GM11168 (cell line): ENCODE measurements around the gene MED15.
"Not testable (repeated sequence)": the region's sequence is repeated elsewhere in the genome, so short reads cannot be mapped to it uniquely, and the experiment has no call there.

Source experiments
- in situ Hi-C: fragments of 300-500 bp; cut with MboI; formaldehyde crosslinking; loops from one replicate; pipeline ENCODE4 v1.12.0; 2022; ENCODE audit warnings: low sequenced_read_pairs; ENCODE audit not compliant: unreplicated experiment

The MED15 gene

GRCh38 chr22:20508067-20508755, 801 bp downstream of the MED15 start:
- in situ Hi-C loops = not testable (repeated sequence)

GRCh38 chr22:20508815-20509271, 1.4 kb downstream of the MED15 start:
- in situ Hi-C loops = no loop called here

DNA sequence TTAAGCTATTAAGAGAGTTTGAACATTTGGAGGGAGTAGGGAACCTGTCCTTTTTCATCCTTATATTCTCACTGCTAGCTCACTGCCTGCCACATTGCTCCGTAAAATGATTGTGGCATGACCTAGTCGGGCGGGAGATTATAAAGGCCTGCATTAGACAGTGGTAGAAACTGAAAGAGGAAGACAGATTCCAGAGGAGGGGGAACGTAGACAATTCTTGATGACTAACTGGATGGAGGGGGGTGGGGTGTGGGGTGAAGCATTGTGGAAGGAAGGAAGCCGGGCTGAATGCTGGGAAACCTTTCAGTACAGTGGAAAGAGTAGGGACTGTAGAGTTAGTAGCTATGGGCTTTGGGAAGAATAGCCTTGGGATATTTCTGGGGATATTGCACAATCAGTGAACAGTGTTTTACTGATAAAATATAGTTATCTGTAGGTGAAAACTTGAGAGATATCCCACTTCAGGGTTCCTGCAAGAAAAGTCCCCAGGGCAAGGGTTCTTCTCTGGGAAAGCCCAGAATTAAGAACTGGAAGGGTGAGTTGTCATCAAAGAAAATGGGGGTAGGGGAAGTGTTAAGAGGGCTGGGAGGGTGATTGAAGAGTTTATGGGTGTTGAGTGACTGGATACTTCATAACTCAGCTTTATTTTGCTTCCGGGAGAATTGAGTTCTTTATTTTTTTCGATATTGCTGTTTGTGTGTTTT, 2.1 kb downstream of the MED15 start:
- in situ Hi-C loops = no loop called here

DNA sequence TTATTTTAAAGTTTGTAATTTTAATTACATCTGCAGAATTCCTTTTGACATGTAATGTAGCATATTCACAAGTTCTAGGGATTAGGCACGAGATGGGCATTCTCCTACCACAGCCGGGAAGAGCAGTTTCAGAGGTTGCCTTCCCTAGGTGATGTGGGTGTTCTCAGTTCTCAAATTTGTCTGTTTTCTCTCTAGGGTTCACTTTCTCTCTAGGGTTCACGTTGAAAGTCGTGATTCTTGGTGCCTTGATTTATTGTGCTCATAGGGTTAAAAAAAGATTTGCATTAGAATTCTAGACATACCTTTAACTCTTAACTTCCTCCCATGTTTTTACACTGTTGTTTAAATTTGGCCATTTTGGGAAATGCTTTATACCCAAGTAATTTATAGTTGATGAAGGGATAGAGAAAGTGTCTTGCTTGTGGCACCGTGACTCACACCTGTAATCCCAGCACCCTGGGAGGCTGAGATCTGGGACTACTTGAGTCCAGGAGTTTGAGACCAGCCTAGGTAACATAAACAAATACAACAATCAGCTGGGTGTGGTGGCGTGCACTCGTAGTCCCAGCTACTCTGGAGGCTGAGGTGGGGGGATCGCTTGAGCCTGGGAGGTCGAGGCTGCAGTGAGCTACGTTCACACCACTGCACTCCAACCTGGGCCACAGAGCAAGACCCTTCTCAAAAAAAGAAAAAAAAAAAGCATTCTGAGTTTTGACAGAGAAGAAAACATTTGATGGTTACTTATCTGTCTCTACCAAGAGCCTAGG, 3.6 kb downstream of the MED15 start:
- in situ Hi-C loops = no loop called here

- in situ Hi-C loops = no loop called here
These were observed 4.3 kb downstream of the MED15 start for GRCh38 chr22:20511578-20512229.

GRCh38 chr22:20514658-20515406, 7.4 kb downstream of the MED15 start:
- in situ Hi-C loops = no loop called here

- in situ Hi-C loops = no loop called here
These were observed 9.0 kb downstream of the MED15 start for GRCh38 chr22:20516399-20516798.

DNA sequence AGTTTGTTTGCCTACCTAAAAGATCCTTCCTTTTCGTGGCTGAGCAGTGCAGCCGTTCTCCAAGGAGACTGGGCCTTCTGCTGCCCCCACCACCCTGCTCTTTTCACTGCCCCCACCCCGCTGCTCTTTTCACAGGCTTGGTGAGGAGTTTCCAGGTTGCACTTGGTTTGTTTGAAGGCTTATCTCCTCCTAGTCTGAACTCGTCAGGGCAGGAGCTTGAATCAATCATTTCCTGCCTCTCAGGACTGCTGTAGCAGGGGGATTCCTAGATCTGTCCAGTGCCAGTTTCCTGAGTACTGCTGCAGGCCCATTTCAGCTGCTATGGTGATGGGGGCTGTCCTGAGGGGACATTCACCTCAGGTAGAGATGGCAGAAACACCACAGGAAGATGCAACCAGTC, 10.0 kb downstream of the MED15 start:
- in situ Hi-C loops = no loop called here

DNA sequence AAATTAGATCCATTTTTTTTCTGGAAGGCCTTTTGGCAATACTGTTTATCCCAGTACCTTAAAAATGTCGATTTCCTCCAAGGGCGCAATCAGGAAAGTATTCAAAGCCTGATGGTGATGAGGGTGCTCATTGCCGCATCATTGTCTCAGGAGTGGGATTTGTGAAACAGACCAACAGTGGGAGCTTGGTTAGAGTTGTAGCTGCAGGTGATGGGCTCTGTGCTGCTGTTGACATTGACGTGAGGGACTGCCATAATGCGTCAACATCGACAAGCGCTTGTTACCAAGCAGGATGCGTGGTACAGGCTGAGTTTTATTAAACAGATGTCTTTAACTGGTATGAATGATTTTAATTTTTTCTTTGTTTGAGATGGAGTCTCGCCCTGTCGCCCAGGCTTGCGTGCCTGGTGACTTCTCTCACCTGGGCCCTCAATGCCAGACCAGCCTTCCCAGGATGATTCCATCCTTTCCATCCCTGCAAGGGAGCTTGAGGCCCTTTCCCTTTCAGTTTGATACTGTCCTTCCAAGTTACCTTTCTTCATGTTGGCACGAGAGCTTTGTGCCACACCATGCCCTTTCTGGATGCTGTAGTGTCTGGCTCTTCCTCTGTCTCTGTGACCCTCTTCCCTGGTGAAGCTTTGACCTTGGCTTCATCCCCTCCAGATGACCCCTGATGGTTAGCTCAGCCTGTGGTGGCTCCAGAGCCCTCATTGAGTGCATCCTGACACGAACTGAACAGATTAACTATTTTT, 10.6 kb downstream of the MED15 start:
- in situ Hi-C loops = no loop called here

DNA sequence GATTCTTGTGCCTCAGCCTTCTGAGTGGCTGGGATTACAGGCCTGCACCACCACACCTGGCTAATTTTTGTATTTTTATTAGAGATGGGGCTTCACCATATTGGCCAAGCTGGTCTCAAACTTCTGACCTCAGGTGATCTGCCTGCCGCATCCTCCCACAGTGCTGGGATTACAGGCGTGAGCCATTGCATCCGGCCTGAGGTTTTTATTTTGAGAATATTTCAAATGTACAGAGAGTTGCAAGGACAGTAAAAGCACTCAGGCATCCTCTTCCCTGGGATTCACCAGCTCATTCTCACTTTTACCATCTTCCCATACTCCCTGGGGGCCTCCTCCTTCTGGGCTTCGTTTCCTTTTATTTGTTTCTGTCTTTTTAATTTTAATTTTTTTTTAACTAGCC, 12.1 kb downstream of the MED15 start:
- in situ Hi-C loops = no loop called here

- in situ Hi-C loops = no loop called here
These were observed 12.7 kb downstream of the MED15 start for GRCh38 chr22:20520093-20520511.

DNA sequence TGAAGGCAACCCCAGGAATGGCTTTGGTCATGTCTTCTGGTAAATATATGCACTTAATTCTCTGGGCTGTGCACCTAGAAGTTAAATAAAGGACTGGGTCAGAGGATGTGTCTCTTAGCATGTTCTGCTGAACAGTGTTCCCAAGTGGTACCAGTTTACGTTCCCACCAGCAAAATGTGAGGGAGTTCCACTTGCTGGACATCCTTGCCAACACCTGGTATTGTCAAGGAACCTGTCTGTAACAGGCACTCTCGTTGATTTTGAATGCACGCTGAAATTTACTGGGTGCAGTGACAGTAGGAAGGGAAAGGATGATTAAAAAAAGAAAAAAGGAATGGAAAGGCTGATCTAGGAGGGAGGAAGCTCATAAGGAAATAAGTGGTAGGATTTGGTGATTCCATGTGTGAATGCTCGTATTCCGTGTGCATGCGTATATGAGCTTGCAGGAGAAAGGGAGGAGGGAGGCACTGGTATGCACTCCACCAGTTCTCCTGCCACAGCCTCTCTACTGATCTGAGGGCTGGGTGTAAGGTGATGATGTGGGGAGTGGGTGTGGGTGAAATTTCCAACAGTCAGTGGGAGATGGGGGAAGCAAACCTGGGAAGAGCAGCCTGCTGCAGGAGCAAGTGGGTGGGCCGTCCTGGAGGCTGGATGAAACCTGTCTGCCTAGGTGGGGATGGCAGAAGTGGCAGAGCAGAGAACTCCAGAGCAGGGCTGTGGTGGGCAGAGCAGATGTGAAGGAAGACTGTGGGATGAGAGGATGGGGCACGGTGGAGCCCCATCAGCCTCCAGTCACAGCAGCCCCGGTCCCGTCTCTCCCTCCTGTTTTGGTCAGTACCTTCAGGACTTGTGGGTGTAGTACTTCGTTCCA, 15.0 kb downstream of the MED15 start:
- in situ Hi-C loops = no loop called here

GRCh38 chr22:20523086-20523983, 15.9 kb downstream of the MED15 start:
- in situ Hi-C loops = no loop called here

GRCh38 chr22:20524004-20524481, 16.6 kb downstream of the MED15 start:
- in situ Hi-C loops = no loop called here

- in situ Hi-C loops = no loop called here
These were observed 17.6 kb downstream of the MED15 start for GRCh38 chr22:20525048-20525447.

DNA sequence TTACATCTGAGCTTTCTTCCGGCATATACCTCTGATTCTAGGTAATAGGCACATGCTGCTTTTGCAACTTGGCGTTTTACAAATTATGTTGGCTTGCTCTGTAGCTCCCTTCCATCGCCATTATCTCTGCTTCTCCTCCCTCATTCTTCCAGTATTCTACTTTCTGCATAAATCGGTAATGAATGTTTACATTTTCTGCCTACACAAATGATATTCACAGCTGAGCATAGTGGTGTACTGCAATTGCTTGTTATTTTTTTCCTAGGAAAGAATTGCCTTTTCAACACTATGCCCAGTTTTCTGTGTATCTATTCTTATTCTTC, 18.9 kb downstream of the MED15 start:
- in situ Hi-C loops = no loop called here

GRCh38 chr22:20526628-20527355, 19.4 kb downstream of the MED15 start:
- in situ Hi-C loops = no loop called here
